KG1 (cell line): Measurements from ENCODE around the gene WNT11.
"Not testable (repeated sequence)": the region's sequence is repeated elsewhere in the genome, so short reads cannot be mapped to it uniquely, and the experiment has no call there.

Experiments used
- DNase-seq: peaks from one replicate; lab custom pipeline; 2025; lab: John Stamatoyannopoulos, UW

Gene WNT11

DNA sequence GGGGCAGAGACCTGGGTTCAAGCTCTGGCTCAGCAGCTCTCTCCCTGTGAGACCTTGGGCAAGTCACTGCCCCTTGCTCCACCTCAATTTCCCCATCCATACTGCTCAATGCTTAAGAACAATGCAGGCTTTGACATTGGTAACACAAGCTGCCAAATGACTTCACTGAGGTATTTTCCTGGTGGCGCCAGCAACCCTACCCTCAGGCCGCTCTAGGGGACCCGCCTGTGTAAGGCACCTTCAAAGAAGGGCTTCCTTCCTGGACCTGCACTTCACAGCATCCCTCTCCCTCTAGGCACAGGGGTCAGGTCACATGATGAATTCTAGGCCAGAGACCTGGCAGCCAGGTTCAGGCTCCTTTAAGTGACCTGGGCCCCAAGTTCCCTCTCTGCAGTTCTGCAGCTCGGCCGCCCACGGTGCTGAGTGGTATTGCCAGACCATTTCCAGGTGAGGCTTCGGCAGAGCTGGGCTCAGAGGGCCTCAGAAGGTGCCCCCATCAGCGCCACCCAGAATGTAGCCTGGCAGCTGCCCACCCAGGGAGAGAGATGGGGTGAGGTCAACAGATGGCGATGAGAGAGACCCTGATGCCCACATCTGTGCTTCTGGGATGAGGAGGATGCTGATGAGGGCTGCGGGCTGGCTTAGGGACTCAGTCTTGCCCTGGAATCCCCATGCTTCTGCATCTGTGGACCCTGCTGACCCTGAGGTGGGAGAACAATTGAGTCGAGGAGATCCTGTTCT is 4.5 kb downstream of the WNT11 start:
- no peak for DNase-seq

DNA sequence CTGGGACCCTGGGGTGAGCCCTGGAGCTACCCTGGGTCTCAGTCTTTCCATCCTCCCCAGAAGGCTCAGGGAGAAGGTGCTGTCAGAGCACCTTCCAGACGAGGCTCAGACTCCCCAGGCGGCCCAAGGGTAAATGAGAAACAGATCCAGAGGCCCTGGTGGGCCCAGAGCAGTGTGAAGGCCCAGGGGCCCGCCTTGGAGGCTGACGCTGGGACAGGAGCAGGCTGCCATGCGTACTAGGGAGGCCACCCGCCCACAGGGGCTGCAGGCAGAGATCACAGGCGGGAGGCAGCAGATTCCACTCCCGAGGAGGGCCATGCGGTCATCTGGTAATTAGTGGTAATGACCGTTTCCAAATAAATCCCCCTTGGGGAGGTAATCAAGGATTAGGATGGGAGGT is 5.2 kb downstream of the WNT11 start:
- no peak for DNase-seq

DNA sequence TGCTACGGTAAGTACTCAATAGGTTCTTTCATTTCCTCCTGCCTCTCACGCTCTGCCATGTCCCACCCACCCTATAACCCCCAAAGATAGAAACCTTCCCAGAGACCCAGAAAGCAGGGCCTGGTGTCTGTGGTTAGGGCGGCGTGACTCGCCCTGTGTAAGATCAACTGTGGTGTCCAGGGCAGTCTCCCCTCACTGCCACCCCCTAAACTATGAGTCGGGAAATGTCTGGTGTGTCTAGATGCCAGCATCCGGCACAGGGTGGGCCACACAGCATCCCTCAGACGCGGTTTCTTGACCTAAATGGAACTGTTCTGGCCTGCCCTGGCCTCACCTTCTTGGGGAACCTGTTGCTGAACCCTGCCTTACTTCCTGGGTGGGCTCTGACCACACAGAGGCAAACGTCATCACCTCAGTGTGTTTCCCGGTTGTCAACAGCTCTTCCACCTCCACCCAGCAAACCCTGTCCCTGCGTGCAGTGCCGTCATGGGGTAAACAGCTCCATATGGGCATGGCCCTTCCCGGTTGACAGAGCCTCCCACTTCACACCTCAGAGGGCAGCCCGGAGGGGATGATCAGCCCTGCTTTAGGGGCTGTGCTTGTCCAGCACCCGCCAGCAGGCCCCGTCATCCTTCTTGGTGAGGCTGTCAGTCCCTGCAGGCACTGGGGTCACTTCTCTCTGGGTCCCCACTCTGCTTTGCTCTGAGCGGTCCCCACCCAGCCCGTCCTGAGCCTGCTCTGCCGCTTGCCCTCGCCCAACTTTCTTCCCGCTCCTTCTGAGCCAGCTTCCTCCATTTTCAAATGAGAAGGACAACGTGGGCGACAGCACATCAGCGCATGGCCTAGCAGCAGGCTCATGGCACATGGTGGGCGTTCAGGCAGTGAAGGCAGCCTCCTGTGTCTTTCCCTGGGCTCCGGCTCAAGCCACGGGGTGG is 6.0 kb downstream of the WNT11 start:
- no peak for DNase-seq

DNA sequence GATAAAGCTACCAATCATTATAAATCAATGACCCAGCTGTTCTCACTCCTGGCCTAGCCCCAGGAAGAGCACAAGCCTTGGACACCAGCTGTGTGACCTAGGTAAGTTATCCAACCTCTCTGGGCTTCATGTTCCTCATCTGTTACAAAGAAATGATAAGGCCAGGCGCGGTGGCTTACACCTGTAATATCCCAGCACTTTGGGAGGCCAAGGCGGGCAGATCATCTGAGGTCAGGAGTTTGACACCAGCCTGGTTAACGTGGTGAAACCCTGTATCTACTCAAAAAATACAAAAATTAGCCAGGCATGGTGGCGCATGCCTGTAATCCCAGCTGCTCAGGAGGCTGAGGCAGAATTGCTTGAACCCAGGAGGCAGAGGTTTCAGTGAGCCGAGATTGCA is 7.6 kb downstream of the WNT11 start:
- not testable (repeated sequence) for DNase-seq

DNA sequence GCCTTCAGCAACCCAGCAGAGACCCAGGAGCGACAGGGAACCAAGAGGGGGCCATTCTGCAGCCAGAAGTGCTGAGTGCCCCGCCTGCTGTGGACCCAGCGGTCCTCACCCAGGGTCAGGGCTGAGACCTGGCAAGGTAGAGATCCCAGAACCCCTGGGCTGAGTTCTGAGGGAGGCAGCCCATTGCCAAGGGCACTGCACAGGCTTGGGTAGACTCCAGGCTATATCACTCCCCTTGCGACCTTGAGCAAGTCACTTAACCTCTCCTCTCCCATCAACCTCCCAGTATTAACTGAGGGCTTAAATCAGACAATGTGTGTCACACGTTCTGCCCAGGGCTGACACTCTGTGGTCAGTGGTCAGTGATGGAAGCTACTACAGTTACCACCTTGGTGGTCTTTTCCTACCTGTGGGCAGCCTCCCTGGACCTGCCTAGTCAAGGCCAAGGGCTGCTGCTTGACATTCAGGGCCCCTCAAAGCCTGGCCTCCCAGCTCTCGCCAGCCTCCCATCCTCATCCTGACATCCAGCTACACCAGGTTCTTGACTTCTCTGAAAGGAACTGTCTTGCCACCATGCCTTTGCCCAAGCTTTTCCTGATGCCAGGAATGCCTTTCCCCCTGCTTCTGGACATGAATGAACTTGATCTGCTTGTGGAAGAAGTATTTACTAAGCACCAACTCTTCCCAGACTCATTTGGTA is 8.2 kb downstream of the WNT11 start:
- DNase-seq, result no peak

DNA sequence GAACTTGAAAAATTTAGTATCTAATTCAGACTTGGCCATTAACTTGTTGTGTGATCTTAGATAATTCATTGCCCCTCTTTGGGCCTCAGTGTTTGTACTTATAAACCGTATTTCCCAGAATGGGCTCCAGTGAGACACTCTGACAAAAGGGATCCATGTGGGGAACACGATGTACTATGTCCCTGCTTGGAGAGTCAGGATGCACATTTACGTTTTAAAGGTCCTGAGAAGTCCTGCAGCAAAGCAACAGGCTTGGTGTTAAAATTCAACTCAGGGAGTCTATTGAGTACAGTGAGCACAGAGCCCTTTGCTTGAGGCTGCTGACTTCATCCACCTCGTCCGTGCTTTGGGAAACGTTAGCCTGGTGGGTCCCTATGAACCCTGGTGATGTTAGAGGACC is 9.0 kb downstream of the WNT11 start:
- DNase-seq, result no peak

DNA sequence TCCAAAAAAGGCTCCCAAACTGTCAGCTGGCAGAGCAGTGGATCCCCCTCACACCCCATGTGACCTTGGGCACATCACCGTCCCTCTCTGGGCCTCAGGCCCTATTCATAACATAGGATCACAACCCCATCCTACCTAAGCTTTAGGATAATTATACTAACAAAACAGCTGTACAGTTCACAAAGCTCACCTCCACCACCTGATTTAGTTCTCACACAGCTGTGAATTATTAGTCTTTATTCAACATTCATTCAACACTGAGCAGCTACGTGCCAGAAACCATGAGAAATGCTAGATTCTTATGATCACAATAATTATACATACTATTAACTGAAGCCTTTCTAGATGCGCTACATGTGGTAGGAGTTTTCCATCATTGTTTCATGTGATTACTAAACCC is 9.5 kb downstream of the WNT11 start:
- DNase-seq, result no peak

DNA sequence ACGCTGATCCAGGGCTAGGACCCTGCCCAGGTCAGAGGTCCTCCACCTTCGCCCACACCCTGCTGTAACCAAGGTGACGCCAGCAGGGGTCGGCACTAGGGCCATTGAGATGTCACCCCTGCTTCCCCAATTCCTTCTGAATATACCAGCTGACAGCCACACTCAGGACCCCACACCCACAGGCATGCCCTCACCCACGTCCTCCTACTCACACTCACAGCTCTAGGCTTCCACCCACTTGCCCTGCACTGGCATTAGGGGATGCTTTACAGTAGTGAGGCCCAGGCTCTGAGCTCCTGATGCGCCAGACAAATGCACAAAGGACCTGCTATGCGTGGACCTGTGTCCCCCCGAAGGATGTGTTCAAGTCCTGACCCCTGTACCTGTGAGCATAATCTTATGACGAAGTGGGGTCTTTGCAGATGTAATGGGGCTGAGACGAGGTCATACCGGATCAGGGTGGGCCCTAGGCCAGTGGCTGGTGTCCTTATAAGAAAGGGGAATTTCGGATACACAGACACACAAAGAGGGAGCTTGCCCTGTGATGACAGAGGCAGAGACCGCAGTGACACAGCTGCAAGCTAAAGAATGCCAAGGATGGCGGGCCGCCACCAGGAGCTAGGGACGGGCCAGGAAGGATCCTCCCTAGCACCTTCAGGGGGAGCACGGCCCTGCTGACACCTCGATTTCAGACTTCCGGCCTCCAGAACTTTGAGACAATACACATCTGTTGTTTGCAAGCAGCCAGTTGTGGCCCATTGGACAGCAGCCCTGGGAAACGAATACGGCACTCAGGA is 11.2 kb downstream of the WNT11 start:
- DNase-seq, result no peak

DNA sequence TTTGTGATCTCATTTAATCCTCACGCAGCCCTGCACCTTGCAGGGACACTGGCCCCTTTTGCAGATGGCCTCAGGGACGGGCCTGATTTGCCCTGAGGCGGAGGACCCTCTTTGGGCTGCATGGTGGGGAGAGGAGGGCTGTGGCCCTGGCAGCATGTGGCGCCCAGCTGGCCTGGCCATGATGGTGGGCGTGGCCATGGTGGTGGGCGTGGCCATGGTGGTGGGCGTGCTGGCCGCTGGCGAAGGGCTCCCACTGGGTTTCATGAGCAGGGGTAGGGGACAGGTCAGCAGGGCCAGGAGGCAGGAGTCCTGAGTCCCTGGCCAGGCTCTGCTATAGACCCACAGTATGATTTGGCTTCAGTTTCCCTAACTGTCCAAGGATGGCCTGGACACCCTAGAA is 13.1 kb downstream of the WNT11 start:
- no peak for DNase-seq

DNA sequence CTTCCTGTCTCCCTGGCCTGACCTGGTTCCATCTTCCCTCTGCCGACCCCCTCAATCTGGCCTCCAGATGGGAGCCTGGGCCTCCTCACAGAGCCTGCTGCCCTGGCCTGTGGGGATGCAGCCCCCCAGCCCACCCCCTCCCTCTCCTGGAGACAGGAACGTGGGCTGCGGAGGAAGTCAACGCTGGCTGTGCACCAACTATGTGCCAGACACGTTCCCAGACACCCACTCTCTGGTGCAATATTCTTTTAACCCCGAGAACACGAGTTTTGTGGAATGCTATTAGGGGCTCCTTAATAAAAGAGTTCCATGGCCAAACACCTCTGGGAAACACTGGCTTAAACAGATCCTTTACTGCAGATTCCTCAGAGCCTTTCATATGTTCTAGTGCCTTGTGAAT is 15.9 kb downstream of the WNT11 start:
- DNase-seq, result no peak

DNA sequence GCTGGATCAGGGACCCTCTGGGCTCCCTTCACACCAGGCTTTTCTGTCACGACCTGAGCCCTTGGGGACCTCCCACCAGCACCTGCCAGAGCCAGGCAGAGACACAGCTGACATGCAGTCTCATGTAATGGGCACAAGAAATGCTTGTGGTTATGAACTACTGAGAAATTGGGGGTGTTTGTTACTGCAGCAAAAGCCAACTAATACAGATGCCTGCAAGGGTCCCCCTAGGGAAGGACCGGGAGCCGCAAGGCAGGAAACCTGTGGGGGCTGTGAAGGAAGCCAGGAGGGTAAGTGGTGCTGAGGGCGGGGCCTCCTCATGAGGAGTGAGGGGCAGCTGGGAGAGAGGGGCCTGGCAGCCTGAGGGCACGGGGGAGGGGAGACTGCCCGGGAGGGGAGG is 16.6 kb downstream of the WNT11 start:
- DNase-seq, result no peak

DNA sequence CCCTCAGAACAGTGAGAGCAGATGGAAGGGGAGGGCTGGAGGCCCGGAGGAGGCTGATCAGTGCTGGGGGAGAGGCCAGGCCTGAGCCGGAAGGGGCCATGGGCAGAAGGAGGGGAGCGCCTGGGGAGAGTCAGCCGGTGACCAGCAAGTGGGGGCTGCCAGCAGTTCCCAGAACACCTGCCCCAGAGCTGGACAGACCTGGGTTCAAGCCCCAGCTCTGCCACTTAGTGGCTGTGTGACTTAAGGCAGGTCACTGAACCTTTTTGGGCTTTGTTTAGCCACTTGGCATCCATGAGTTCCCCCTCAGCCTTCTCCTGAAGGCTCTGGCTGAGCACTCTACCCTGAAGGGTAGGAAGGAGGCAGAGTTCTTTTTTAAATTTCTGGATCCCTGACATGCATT is 17.4 kb downstream of the WNT11 start:
- no peak for DNase-seq

DNA sequence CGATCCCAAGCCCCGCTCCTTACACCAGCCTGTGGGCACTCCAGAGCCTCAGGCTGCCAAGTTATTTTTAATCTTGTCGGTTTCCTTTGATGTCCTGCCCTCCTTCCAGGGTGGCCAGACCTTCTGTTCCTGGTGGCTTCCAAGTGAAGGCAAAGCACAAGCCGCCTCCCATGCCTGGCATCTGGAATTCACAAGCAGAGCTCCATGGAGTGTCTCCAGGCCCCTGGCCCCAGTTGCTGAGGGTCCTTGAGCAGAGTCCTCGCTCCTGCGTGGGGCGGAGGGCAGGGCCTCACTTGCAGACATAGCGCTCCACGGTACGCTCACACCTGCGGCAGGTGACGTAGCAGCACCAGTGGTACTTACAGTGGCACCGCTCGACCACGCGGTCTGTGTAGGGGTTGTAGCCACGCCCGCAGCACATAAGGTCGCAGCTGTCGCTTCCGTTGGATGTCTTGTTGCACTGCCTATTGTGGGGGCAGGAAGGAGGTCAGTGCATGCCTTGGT is 19.5 kb downstream of the WNT11 start:
- DNase-seq, result no peak

DNA sequence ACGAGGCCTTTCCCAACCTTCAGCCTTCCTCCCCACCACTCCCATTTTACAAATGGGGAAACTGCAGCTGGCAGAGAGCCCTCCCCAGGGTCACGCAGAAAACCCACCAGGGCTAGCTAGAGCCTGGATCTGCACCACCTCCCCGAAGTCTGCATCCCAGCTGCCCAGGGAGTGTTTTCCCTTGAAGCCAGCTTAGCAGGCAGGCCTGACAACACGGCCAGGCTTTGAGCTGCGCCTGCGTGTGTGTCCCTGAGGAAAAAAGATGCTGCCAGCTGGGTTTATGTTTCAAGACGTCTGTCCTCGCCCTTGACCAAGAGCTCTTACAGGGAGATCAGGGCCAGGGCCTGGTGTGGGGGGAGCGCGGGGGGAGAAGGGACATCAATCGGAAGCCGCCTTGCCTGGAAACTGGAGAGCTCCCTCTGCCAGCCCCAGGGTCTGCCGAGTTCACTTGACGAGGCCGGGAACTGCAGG is 20.3 kb downstream of the WNT11 start:
- DNase-seq, result no peak

DNA sequence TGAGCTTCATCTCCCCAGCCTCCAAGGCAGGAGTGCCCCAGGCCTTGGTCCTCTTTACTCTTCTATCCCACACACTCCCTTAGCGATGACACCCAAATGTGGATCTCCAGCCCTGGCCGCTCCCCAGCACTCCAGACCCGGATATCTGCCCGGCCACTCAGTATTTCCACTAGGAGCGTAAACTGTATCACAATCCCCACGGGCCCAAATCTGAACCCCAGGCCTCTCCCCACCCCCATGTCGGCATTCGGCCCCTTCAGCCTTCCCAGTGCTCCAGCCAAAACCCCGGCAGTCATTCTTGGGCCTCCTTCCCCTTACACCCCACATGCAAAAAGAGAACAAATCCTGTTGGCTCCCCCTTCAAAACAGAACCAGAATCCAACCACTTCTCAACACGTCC is 20.8 kb downstream of the WNT11 start:
- no peak for DNase-seq

DNA sequence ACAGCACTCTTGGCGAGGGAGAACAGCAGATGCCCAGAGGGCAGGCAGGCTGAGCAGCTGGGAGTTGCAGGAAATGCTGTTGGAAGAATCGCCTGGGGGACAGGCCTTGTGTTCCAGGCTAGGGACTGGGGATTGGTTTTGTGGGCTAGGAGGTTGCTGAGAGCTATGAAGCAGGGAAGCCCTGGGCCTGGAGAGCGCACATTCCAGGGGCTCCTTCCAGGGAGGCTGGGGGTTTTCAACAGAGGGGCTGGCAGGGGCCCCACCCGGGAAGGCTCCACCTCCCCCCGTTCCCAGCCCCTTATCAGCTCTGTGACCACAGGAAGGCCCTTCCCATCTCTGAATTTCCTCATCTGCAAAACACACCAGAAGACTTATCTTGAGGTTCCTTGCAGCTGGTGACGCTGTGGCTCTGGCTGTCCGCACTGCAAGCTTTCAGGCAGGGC is 21.7 kb downstream of the WNT11 start:
- no peak for DNase-seq

DNA sequence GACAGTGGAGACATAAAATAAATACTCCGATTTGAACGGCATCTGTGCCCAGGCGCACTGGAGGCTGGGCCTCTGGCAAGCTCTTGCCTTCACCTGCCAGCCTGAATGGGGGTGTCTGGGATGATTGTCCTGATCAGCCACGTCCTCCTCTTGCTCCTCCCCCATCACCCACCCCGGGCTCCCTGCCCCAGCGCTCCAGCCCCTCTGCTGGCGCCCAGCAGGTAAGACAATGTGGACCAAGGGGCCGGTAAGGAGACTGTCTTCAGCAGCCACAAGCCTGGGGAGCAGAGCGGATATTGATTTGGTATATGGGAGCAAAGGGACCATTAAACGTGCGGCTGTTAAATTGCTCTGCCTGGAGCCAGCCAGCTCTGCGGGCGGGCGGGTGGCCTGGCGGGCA is 24.9 kb downstream of the WNT11 start:
- DNase-seq, result no peak

DNA sequence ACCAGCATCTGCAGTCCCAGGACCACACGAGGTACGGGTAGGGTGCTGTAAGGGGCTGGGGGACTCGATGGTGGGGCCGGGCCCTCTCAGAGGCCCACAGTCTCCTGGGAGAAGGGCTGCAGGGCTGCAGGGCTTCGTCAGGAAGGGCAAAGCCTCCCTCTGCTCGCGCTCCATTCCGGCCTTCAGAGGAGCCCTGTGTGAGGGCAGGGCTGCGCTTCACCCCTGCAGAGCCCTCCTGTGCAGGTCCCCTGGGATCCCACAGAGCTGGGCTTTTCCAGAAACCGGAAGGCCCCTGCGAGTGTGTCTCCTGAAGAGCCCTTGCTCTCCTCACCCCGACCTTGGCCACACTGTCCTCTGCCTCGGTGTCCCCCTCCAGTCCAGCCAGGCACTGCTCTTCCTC is 27.2 kb downstream of the WNT11 start:
- DNase-seq, result no peak

DNA sequence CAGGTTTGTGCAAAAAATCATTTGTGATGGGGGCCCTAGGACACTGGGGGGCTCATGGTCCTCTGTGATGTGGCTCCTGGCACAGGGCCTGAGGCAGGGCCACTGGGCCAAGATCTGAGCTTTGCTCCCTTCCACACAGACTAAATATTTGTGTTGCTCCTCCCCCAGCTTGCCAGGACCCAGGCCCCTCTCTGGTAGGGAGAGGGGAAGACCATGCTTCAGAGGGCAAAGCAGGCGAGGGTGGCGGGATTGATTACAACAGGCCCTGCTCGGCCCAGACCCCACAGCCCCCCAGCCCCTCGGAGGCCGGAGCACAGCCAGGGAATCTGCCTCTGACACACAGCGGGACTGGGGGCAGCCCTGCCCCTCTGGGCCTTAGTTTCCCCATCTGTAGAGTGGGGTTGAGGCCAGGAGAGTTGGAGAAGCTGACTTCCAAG is 29.0 kb downstream of the WNT11 start:
- DNase-seq, result no peak

DNA sequence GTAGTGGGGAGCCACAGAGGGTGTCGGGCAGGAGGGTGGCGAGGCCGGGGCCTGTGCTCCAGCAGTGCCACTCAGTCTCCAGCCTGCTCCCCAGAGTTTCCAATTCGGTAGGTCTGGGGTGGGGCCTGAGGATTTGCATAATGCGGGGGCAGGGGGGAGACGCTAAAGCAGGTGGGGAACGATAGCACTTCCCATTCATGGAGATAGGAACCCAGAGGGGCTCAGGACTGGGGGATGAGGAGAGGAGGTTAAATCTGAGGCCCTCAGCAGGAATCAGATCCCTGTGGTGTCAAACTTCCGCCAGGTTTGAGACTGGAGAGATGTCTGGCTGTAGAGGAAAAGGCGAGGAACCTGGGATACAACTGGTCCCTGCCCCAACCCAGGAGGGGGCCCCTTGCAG is 29.8 kb downstream of the WNT11 start:
- DNase-seq, result no peak

DNA sequence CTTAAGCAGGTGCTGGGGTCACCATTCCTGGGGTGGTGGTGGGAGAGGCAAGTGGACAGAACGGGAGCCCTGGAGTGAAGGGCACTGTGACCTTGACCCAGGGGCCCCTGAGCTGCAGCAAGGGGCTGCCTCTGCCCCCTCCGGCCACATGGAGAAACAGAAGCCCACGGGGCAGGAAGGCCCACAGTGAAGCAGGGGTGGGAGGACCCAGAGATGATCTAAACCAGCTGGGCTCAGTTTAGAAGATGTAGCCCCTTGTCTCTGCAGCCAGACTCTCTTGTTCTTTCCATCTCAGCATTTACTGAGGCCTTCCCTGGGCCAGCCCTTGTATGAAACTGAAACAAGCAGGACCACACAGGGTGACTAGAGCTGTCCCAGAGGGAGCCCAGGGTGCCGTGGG is 30.5 kb downstream of the WNT11 start:
- no peak for DNase-seq

DNA sequence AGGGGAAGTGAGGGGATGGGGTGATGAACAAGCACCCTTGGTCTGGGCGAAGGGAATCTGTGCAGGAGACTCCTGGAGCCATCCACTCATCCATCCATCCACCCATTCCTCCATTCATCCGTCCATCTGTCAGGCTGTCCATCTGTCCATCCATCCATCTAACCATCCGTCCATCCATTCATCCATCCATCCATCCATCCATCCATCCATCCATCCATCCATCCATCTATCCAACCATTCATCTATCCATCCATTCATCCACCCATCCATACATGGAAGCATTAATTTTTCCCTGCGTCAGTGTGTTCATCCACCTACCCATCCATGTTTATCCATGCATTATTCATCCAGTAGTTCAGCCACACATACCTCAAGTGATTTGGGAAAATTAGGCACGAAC is 32.0 kb downstream of the WNT11 start:
- DNase-seq, result no peak
